Stimulated activated CD8-positive, alpha-beta memory T cell treated with anti-CD3 and anti-CD28 coated beads, Interleukin-4, amount 100 ng/mL, for 4 hours (primary cell): ENCODE results near the gene PTGIS.
"Not testable (repeated sequence)": the region's sequence is repeated elsewhere in the genome, so short reads cannot be mapped to it uniquely, and the experiment has no call there.

Experiments
- DNase-seq, 2 donors: peaks; one replicate each; pipeline ENCODE4 v3.0.0-alpha.2; 2020; ENCODE audit warnings: low read depth in 2 of 2, low spot score in 1 of 2

The PTGIS gene

DNA sequence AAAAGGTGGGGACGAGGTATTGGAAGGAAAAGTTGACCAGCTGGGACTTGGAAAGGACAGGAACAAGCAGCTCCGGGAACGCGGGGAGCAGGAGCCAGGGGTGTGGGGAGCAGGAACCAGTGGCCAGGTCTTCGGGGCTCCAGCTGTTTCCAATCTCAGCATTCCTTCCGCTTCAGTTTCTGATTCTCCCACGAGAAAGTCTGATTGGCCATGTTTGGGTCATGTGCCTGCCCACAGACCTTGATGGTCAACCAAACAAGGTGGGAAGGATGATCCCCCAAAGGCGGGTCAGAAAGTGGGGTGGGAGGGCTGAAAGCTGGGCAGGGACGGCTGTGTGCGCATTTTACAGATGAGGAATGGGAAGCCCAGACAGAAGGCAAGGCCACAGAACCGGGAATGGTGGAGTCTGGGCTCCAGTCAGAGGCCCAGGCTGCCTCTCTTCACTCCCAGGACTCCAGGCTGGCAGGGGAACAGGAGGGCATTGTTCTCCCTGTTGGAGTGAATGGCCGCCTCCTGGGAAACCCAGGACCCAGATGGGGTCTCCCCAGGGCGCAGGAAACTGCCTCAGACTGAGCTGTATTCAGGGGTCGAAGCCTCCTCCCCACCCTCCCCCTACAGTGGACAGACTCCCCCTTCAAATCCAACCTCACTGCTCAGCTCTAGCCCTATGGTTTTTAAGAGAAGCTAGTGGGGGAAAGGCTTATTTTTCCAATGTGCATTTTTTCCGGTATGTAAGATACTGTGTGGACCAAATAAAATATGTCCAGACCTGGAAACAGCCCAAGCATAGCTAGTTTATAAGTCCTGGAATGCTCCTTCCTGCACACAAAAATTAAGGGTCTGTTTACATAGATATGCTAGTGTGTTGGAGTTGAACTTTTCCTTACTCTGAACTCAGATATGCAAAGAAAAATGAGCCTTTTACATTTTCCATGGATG lies 12.2 kb upstream of the PTGIS start:
- DNase-seq, result no peak

DNA sequence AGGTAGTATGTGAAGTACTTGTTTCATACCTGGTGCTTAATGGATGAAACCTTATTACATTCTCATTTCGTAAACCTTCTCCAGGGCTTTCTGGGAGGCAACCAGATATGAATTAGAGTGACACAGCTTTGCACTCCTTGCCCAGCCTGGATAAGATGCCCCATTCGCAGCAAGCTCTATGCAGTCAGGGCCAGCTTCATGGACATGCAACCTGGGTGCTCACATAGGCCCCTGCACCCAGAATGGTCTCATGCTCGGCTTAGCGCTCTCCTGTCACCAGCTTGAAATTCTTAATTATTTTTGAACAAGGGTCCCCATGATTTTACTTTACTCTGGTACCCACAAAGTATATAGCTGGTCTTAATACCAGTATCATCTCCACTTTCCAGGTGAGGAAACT lies 11.3 kb upstream of the PTGIS start:
- no peak for DNase-seq

GRCh38 chr20:49578436-49578835 lies 10.5 kb upstream of the PTGIS start:
- no peak for DNase-seq

- no peak for DNase-seq
Measured at GRCh38 chr20:49575551-49576060, 7.7 kb upstream of the PTGIS start.

DNA sequence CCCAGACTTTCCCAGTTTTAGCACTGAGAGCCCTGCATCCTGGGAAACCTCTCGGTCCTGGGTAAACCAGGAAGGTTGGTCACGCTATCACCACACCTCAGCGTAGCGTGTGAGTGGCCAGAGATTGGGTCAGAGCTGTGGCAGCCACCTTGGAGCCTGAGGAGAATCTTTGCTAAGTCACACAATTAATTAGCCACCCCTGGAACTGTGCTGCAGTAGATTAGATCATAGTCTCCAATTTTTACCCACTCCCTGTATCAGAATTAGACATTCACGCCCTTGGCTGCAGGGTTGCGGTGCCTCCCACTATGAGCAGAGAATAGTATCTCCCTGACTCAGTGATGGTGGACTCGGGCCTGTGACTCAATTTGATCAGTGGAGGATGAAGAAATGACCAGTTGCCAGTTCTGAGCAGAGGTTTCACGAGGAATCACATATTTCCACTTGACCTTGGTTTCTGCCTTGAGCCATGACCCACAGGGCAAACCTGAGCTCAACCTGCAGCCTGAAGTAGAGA lies 6.0 kb upstream of the PTGIS start:
- DNase-seq, result no peak

- DNase-seq, result no peak
Measured at GRCh38 chr20:49572857-49573256, 4.9 kb upstream of the PTGIS start.

DNA sequence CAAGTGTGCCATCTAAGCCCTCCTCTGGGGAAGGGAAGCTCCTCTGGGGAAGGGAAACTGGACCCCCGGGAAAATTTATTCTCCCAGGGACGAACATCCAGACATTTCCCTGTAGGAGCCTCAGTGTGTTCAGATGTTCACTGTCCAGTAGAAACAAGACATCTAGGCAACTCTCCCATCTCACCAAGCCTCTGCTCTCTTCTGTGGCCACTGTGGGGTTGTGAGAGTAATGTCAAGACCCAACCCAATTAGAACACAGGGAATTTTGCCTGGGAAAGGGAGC lies 3.6 kb upstream of the PTGIS start:
- no peak for DNase-seq

GRCh38 chr20:49570828-49571552 lies 3.1 kb upstream of the PTGIS start:
- no peak for DNase-seq

GRCh38 chr20:49570161-49570827 lies 2.4 kb upstream of the PTGIS start:
- DNase-seq, result no peak

DNA sequence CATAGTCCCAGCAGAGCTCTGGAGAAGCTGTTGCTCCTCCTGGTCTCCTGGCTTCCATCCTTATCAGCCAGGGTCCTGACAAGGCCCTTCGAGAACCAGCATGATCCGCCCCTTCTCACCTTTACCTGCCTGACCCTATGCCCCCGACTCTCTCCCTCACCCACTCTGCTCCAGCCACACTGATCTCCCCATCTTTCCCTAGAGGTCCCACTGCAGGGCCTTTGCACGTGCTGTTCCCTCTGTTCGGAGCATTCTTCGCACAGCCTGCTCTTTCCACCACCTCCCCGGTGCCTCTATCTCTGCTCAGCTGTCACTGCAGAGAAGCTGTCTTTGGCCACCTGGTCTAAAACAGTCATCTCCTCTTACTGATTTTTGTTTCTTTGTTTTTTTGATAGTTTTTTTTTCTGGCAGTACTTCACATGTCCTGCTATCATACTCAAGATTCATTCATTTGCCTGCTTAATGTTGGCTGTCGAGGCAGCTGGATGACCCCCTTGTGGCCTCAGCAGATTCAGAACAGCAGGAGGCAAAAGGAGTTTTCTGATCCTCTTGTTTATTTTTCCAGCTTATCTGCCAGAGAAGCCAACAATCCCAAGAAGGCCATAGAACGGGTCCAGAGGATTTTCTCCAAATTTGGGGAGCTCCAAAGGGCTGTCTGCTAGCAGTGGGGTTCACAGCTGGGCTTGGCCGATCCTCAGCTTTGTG lies 1.6 kb upstream of the PTGIS start:
- no peak for DNase-seq

DNA sequence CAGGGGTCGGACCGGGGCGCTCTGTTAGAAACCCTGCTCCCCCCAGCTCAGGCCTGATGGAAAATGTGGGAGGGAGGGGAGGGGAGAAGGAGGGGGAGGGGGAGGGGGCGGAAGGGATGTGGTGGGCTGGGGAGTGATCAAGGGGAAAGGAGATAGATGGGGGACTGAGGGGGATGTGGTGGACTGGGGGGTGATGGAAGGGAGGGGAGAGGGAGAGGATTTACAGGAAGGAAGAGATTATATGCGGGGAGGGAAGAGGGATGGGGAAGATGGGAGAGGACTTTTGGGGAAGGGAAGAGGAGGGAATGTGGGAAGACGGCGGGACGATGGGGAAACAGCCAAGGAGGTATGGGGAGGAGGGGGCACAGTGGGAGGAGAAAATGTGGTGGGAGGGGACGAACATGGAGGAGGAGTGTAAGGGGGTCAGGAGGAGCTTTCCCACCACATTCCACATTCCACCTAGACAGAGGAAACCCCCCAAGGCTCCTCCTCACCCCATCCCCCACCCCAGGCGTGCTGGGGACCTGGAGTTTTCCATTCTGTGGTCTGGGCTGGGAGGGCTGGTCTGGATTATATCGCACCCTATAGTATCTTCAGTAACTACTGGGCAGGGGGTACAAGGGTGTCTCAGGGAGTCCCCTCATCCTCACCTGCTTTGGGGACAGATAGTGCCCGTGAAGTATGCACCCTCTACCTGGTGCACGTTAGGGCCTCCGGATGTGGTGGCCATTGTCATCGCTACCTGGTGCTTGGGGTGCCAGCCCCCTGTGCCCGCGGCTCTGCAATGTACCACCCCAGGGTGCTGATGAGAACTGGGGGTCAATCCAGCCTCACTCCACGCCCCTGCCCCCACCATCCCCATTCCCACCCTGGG lies 578 bp upstream of the PTGIS start:
- no peak for DNase-seq

GRCh38 chr20:49566401-49567364 lies 1.3 kb downstream of the PTGIS start:
- DNase-seq, result no peak

GRCh38 chr20:49564991-49565390 lies 2.9 kb downstream of the PTGIS start:
- not testable (repeated sequence) for DNase-seq

DNA sequence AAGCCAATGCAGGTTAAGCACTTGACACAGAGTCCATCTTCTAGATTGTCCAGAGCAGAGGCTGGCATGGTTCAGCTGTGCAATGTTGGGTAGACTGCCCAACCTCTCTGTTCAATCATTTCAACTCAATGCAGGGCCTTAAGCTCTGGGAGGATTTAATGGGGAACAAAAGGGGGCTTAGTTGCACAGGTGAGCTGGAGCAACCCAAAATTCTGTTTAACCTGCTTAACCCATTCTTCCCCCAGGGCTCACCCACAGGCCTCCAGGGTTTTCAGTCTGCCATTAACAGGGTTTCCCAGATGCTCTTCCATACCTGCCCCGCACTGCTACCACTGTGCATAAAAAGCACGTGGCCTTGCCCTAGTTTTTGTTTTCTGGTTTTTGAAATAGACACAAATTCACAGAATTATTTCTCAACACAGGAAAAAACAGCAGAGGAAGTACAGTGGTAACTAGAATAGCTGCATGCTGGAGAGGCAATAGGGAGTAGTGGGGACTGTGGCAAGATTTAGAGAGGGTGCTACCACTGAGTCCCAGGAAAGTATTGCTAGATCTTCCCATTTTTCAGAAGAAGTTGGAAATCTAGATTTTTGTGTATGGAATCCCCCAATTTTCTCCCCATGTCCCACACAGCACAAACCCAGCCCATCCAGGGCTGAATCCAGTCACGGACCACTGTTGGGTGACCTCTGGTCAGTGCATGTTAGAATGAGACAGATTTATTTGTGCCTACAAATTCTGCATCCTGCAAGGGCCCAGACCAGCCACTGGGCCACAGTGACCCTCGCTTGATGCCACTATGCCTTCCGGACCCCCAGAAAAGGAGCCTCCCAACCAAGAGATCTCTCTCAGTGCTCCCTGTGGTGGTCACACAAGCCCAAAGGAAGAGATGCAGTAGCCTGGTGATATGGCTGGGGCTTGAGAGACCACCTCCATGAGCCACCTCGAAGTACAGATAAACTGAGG lies 4.6 kb downstream of the PTGIS start:
- DNase-seq, result no peak

- DNase-seq, result no peak
Measured at GRCh38 chr20:49562311-49563014, 5.5 kb downstream of the PTGIS start.

DNA sequence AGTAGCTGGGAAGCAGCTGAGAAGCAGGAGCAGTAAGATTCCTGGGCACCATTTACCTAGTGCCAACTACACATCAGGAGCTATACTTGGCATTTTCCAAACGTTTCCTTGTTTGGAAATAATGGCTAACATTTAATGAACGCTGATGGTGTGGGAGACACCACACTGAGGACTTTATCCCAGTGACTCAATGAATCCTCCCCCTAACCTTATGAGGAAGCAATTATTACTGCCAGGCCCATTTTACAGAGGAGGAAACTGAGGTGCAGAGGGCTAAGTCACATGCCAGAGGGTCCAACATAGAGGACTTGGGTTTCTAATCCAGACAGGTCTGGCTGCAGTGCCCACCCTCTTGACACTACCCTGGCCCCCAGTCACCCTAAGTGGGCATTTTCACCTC lies 6.1 kb downstream of the PTGIS start:
- no peak for DNase-seq

GRCh38 chr20:49561256-49561655 lies 6.7 kb downstream of the PTGIS start:
- no peak for DNase-seq
